T-helper 1 cell treated with Interleukin-12 subunit alpha and Interleukin-12 subunit beta and Interleukin-4 antibody, amounts not matched to agents 30 μg/mL and 1 μg/mL, for 36 hours (primary cell): ENCODE data around the gene FAM3C.

Source experiments
- H3K27ac Mint-ChIP-seq: one replicate; pipeline ENCODE4 v1.8.0; 2021; ENCODE audit warnings: mild to moderate bottlenecking, mixed read lengths
- H3K27me3 Mint-ChIP-seq: one replicate; pipeline ENCODE4 v1.8.0; 2021; ENCODE audit warnings: low read depth, mixed read lengths
- H3K36me3 Mint-ChIP-seq: one replicate; pipeline ENCODE4 v1.8.0; 2021; ENCODE audit warnings: low read depth, mixed read lengths
- H3K4me1 Mint-ChIP-seq: one replicate; pipeline ENCODE4 v1.8.0; 2021; ENCODE audit warnings: low read depth, mixed read lengths
- H3K4me3 Mint-ChIP-seq: one replicate; pipeline ENCODE4 v1.8.0; 2021; ENCODE audit warnings: mild to moderate bottlenecking, moderate library complexity, mixed read lengths
- H3K9me3 Mint-ChIP-seq: one replicate; pipeline ENCODE4 v1.8.0; 2021; ENCODE audit warnings: mixed read lengths

Gene FAM3C

DNA sequence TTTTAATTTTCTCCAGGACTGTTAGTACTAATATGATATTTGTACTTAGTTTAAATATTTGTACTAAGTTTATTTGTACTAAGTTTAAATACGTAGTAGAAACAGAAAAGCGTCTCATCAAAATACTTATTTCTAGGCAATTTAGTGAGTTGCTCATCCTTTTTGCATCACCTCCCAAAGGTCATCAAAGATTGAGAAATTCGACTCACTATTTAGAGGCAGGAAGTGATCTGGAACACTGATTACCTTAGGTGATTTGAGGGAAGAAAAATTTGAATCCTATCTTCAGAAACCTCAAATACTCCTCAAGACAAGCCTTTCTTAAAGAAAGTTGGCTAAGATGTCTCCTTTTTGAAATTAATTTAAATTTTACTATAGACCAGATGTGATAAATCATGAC, 52.8 kb downstream of the FAM3C start:
- H3K36me3 Mint-ChIP-seq = peaks cover 22% of the 10 kb centered on the region
- H3K4me3 Mint-ChIP-seq = no peak overlapping the region
- no peak overlapping the region for H3K27ac Mint-ChIP-seq
- H3K27me3 Mint-ChIP-seq = no peaks in the 10 kb centered on the region
- no peaks in the 10 kb centered on the region for H3K4me1 Mint-ChIP-seq
- no peaks in the 10 kb centered on the region for H3K9me3 Mint-ChIP-seq

DNA sequence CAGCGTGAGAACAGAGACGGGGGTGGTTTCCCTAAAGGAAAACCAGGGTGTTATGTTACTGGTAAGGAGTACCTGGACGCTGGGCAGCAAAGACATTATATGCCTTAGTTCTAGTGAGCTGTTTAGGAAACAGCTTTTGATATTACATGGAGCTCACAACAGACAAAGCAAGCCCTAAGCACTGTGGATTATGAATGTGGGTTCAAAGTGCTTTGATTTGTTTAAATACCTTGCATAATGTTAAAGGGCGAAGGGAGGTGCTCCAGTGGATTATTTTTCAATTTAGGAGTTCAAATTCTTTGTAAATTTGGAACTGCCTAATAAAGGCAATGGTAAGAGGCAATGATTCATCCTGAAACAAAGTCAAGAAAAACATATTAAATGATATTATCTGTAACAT, 53.5 kb downstream of the FAM3C start:
- H3K27me3 Mint-ChIP-seq = no peaks in the 10 kb centered on the region
- peaks cover 22% of the 10 kb centered on the region for H3K36me3 Mint-ChIP-seq
- H3K9me3 Mint-ChIP-seq = no peaks in the 10 kb centered on the region
- H3K27ac Mint-ChIP-seq = no peak overlapping the region
- no peak overlapping the region for H3K4me3 Mint-ChIP-seq
- H3K4me1 Mint-ChIP-seq = no peaks in the 10 kb centered on the region

DNA sequence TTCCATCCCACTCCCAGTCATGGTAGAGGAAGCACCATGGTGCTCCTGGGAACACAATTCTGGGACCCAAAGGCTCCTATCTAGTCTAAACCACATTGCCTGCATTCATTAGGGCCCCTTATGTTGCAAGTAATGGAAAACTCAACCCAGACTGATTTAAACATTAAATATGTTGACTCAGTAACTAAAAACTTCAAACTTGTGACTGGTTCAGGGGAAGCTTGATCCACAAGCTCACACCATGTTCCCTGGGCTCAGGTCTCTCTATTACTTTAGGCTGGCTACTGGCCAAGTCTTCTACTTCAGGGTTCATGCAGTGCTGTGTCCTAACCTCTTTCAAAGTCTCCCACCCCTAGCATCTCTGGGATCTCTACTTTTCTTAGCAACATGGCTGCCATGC, 54.2 kb downstream of the FAM3C start:
- H3K4me3 Mint-ChIP-seq = no peak overlapping the region
- peaks cover 17% of the 10 kb centered on the region for H3K36me3 Mint-ChIP-seq
- no peak overlapping the region for H3K27ac Mint-ChIP-seq
- H3K4me1 Mint-ChIP-seq = no peaks in the 10 kb centered on the region
- H3K9me3 Mint-ChIP-seq = no peaks in the 10 kb centered on the region
- no peaks in the 10 kb centered on the region for H3K27me3 Mint-ChIP-seq

DNA sequence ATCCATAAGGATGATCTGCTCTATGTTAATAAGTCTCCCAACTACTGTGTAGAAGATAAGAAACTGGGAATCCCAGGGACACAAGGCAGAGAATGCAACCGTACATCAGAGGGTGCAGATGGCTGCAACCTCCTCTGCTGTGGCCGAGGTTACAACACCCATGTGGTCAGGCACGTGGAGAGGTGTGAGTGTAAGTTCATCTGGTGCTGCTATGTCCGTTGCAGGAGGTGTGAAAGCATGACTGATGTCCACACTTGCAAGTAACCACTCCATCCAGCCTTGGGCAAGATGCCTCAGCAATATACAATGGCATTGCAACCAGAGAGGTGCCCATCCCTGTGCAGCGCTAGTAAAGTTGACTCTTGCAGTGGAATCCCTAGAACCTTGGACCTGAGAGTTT, 57.0 kb downstream of the FAM3C start:
- H3K27me3 Mint-ChIP-seq = peaks cover 25% of the 10 kb centered on the region
- no peaks in the 10 kb centered on the region for H3K4me1 Mint-ChIP-seq
- no peak overlapping the region for H3K4me3 Mint-ChIP-seq
- peaks cover 6% of the 10 kb centered on the region for H3K36me3 Mint-ChIP-seq
- no peak overlapping the region for H3K27ac Mint-ChIP-seq
- H3K9me3 Mint-ChIP-seq = no peaks in the 10 kb centered on the region

DNA sequence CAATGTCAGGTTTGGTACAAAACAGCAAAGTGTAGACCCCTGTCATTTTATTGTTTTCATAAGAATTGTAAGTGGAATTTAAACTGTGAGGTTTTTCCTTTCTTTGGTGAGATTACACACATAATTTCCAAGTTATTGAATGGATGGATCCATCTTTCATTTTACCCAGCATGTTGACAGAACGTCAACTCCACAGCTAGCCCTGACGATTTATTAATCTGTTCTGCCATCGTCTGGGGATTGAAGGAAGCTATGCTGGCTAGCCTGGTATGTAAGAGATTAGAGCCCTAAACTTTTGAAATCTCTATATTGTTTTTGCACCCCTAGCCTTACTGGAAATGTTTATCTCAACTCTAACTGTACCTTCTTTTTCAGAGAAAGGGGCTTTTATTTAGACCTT, 58.7 kb downstream of the FAM3C start:
- H3K4me3 Mint-ChIP-seq = no peak overlapping the region
- no peak overlapping the region for H3K27ac Mint-ChIP-seq
- peaks cover 28% of the 10 kb centered on the region for H3K27me3 Mint-ChIP-seq
- peaks cover 6% of the 10 kb centered on the region for H3K36me3 Mint-ChIP-seq
- H3K9me3 Mint-ChIP-seq = no peaks in the 10 kb centered on the region
- H3K4me1 Mint-ChIP-seq = no peaks in the 10 kb centered on the region

DNA sequence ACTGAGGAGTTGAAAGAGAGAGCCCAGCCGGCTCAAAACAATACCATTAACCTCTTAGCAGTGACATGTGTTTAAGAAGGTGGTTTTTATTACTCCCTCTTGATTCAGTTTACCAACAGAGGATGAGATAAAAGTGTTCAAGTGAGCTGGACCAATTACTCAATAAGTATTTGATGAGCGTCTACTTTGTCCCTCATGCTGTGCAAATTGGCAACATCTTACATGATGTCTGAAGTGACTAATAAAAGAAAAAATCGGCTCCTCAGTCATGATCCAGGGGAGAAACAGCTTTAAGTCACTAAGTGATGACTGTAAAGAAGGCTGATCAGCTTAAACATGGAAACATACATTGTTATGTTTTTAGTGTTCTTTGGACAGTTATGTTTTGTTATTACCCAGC, 59.5 kb downstream of the FAM3C start:
- H3K36me3 Mint-ChIP-seq = no peaks in the 10 kb centered on the region
- H3K4me3 Mint-ChIP-seq = no peak overlapping the region
- H3K27ac Mint-ChIP-seq = no peak overlapping the region
- peaks cover 31% of the 10 kb centered on the region for H3K27me3 Mint-ChIP-seq
- H3K9me3 Mint-ChIP-seq = no peaks in the 10 kb centered on the region
- no peaks in the 10 kb centered on the region for H3K4me1 Mint-ChIP-seq

DNA sequence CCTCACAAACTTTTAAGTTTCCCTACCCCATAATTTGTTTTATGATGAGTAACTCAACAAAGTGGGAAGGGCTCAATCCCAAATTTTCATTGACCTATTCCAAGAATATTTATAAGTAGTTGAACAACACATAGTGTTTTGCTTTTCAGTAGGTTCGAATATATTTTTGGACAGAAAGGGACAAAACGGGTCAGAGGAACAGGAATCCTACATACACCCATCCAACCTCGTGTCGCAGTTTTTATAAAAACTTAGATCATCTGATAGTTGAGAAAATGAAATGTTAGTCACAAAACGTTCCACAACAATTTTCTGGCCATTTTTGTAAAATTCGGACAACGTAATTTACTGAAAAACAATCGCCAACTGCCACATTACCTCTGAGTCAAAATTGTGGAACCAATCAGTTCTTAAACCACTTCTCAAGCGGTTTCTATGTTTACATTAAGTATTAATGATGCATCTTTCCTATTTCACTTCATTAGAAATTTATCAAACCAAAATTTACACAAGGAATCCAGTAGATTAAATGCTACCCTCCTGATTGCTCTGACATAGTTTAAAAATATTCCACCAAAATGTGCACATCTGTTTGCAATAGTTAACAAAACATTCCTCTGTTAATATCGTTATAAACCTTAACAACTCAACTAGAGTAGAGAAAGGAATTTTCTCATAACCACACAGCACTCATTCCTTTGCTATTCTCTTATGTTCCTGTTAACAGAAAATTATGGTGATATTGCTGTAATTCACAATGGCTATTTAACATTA, 61.0 kb downstream of the FAM3C start:
- H3K4me1 Mint-ChIP-seq = peaks cover 5% of the 10 kb centered on the region
- H3K27me3 Mint-ChIP-seq = peaks cover 46% of the 10 kb centered on the region
- H3K36me3 Mint-ChIP-seq = no peaks in the 10 kb centered on the region
- H3K27ac Mint-ChIP-seq = no peak overlapping the region
- H3K4me3 Mint-ChIP-seq = no peak overlapping the region
- H3K9me3 Mint-ChIP-seq = no peaks in the 10 kb centered on the region

DNA sequence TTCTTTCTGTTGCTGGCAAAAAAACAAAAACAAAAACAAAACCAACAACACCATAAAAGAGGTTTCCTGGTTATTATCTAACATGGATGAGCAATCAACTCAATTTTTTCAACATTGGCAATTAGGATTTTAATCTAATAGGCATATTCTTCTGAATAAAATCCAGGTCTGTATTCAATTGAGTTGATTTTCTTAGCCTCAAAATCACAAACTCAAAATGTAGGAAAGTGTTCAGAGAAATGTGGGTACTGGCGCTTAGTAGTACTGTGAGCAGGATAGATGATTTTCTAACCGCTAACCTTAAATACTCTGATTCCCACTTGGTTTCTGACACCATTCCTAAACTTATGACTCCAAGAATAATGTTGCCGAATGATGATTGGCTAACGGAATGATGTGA, 61.7 kb downstream of the FAM3C start:
- Mint-ChIP-seq H3K27ac (no peak overlapping the region), H3K27me3 (peaks cover 53% of the 10 kb centered on the region), H3K4me1 (peaks cover 5% of the 10 kb centered on the region), H3K4me3 (no peak overlapping the region), H3K36me3 (no peaks in the 10 kb centered on the region), H3K9me3 (no peaks in the 10 kb centered on the region)

DNA sequence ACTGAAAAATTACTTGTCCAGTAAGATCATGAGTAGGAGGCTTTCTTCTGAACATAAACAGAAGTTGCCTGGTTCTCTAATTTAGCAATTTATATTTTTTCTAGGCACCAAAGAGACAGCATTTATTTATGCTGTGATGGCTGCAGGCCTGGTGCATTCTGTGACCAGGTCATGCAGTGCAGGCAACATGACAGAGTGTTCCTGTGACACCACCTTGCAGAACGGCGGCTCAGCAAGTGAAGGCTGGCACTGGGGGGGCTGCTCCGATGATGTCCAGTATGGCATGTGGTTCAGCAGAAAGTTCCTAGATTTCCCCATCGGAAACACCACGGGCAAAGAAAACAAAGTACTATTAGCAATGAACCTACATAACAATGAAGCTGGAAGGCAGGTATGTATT, 64.5 kb downstream of the FAM3C start:
- H3K4me3 Mint-ChIP-seq = no peak overlapping the region

DNA sequence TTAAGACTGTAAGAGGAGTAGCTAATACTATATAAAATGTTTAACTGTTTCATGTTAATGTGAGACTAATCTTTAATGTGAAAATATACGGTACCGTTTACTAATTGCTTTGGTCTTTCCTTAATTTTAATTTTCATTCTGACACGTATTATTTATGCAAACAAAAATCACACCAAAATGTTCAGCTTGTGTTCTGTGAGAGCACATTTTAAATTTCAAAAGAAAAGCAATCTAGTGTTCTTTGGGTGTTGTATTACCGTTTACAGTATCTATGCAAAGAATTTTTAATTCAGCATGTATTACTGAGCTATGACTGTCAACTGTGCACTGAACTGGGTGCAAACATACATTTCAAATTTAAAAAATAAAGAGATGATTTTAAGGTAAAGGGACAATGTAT, 65.1 kb downstream of the FAM3C start:
- Mint-ChIP-seq H3K27me3 (peaks cover 77% of the 10 kb centered on the region), H3K4me1 (peaks cover 15% of the 10 kb centered on the region), H3K9me3 (no peaks in the 10 kb centered on the region), H3K4me3 (no peak overlapping the region), H3K36me3 (no peaks in the 10 kb centered on the region), H3K27ac (no peak overlapping the region)

More for the DNA sequence above, 64.5 kb downstream of the FAM3C start:
- H3K4me1 Mint-ChIP-seq = peaks cover 15% of the 10 kb centered on the region
- peaks cover 75% of the 10 kb centered on the region for H3K27me3 Mint-ChIP-seq
- no peaks in the 10 kb centered on the region for H3K36me3 Mint-ChIP-seq
- no peak overlapping the region for H3K27ac Mint-ChIP-seq
- H3K9me3 Mint-ChIP-seq = no peaks in the 10 kb centered on the region

DNA sequence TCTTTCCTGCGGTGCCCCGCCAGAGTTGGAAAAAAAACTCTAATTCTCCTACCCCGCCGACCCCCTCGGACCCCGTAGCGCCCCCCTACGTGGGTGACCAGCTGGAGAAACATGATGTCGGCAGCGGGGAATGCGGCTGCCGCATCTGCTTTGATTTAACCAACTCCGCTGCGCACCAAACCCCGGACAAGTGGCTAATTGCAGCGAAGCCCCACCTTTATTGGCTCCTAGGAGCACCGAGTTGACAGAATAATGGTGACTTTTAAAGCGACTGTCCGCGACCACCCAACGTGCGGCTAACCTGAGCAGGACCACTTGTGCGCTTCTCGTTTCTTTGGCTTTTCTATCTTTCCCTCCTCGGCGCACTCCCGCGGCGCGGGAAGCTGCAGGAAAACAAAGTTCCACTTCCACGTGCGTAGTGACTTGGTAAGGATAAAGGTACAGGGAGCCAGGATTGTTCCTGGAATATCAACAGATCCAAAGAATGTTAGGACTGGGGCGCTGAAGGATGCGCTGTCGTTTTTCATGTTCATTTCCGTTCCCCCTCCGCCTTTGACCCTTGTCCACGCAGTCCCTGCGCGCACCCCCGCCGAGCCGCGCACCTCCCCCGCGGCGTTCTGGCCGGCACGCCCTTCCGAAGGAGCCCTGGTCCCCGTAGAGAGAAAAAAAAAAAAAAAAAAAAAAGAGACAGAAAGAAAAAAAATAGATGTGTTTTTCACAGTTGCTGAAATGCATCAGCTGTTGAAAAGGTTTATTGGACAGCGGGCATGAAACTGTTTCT, 65.9 kb downstream of the FAM3C start:
- Mint-ChIP-seq H3K27me3 (peaks cover 73% of the 10 kb centered on the region), H3K4me1 (peaks cover 15% of the 10 kb centered on the region), H3K36me3 (no peaks in the 10 kb centered on the region), H3K27ac (no peak overlapping the region), H3K4me3 (peak overlapping the region; percentile 59), H3K9me3 (no peaks in the 10 kb centered on the region)

DNA sequence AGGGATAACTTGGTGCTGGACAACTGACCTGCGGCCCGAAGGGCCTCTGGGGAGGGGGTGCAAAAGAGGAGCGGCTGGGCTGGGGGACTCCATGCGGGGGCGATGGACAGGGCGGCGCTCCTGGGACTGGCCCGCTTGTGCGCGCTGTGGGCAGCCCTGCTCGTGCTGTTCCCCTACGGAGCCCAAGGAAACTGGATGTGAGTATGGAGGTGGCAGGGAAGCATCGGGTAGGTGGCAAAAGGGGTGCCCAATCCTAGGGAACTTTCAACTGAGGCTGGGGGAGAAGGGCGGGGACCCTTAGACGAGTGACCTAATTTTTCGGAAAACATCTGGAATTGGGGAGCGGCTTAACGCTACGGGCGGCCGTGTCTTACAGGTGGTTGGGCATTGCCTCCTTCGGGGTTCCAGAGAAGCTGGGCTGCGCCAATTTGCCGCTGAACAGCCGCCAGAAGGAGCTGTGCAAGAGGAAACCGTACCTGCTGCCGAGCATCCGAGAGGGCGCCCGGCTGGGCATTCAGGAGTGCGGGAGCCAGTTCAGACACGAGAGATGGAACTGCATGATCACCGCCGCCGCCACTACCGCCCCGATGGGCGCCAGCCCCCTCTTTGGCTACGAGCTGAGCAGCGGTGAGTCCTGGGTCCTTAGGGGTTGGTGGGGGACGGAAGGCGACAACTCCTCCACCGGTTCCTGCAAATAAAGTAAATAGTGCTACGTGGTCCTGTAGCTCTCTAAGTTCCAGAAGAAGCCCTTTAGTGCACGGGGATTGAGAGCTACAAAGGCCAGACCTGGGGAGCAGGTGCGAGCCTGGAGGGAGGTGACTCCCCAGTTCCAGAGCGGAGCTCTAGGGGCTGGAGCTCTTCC, 66.7 kb downstream of the FAM3C start:
- Mint-ChIP-seq H3K36me3 (no peaks in the 10 kb centered on the region), H3K4me3 (peak overlapping the region; percentile 59), H3K27ac (no peak overlapping the region), H3K4me1 (peaks cover 15% of the 10 kb centered on the region), H3K9me3 (no peaks in the 10 kb centered on the region), H3K27me3 (peaks cover 72% of the 10 kb centered on the region)

DNA sequence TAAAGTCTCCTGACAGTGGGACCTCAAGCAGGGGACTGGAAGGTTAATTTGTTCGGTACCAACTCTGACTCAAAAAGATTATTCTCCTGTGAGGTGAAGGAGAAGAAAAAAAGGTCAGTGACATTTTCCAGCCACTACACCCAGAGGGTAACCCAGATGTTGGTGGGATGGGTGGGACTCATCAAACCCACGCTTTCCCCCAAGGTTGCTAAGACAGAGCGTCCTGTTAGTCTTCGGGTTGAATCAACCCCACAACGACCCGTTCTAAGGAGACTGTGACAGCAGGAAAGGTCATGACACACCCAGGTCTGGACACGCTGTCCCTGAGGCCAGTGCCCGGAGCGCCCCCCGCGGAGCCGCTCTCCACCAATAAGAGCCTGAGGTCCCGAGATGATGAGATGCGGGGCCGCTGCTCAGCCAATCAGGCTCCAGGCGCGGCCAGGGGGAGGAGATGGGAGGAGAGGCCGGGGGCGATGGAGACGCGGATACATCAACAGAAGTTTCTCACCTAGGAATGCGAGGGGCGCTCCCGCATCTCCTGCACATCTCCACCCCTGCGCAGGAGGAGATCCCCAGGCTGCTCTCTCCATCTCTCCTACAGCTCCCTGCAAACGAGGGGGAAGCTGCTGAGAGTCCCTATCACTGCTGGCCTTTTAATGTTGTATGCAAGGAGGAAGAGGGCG, 67.5 kb downstream of the FAM3C start, which contains the start of gene WNT16:
Gene WNT16, plus strand, starts transcription at position 493 of the 683 bp plus-strand sequence. CDS start 293 bp downstream, outside the sequence.
- Mint-ChIP-seq H3K4me1 (peaks cover 15% of the 10 kb centered on the region), H3K9me3 (no peaks in the 10 kb centered on the region), H3K4me3 (peak within 1 kb of the TSS; percentile 59), H3K27me3 (peaks cover 72% of the 10 kb centered on the region), H3K27ac (no peak within 1 kb of the TSS), H3K36me3 (no peaks in the 10 kb centered on the region)

DNA sequence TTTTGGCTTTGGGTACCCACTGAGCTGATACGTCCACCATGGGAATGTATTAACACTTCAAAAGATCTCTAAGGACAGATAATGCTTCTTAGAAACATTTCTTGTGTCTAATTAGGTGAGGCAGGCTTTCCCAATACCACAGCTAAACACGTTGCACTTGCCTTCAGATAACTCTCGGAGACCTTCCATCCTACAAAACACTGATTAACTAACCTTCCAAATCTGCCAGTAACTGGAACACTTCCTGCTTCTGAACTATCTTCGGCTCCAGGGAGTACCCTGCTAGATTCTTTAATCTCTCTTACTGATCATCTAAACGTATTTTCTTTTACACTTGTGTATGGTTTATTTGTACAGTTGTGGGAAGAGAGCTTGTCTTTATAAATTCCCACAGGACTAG, 68.4 kb downstream of the FAM3C start:
- Mint-ChIP-seq H3K4me3 (no peak overlapping the region), H3K27me3 (peaks cover 76% of the 10 kb centered on the region), H3K36me3 (no peaks in the 10 kb centered on the region), H3K9me3 (no peaks in the 10 kb centered on the region), H3K27ac (no peak overlapping the region), H3K4me1 (peaks cover 15% of the 10 kb centered on the region)
